Measurements from ENCODE around the gene KANSL2.

DNA sequence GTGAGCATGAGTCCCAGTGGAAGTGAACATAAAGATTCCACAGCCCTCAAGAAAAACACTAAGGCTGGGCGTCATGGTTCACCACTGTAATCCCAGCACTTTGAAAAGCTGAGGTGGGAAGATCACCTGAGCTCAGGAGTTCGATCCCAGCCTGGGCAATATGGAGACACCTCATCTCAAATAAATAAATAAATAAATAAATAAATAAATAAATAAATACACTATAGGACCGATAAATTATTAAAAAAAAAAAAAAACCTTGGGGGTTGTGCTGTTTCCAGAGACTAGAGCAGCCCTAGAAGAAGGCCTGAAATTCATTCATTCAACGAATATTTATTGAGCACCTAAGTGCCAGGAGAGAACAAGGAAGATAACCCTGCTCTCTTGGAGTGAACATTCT, 1.5 kb upstream of the KANSL2 start:
- TF ChIP-seq, protein P1, sequence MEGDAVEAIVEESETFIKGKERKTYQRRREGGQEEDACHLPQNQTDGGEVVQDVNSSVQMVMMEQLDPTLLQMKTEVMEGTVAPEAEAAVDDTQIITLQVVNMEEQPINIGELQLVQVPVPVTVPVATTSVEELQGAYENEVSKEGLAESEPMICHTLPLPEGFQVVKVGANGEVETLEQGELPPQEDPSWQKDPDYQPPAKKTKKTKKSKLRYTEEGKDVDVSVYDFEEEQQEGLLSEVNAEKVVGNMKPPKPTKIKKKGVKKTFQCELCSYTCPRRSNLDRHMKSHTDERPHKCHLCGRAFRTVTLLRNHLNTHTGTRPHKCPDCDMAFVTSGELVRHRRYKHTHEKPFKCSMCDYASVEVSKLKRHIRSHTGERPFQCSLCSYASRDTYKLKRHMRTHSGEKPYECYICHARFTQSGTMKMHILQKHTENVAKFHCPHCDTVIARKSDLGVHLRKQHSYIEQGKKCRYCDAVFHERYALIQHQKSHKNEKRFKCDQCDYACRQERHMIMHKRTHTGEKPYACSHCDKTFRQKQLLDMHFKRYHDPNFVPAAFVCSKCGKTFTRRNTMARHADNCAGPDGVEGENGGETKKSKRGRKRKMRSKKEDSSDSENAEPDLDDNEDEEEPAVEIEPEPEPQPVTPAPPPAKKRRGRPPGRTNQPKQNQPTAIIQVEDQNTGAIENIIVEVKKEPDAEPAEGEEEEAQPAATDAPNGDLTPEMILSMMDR (IDR thresholded peaks at IDR 0.05; ENCODE audit: low read depth, low read length, poor library complexity, severe bottlenecking): no peak
- TF ChIP-seq EZH2phosphoT487 (IDR thresholded peaks at IDR 0.05; ENCODE audit: borderline replicate concordance, low read length): no peak
